Upper lobe of left lung (tissue), 6 donors: ENCODE measurements around the gene FXR2. TPM values are rescaled to one million over a fixed set of nuclear protein-coding genes. Genes with fewer than 3 reads are reported as not detected.
"Not testable (repeated sequence)": the region's sequence is repeated elsewhere in the genome, so short reads cannot be mapped to it uniquely, and the experiment has no call there.

Source experiments
- ATAC-seq, 2 donors: fragments of 200-7000 bp; cut with Tn5 transposase; one replicate each; pipeline ENCODE4 v1.9.1; 2022; ENCODE audit warnings: mild to moderate bottlenecking in 2 of 2, moderate library complexity in 2 of 2; ENCODE audit not compliant: low FRiP score in 2 of 2
- DNase-seq, 2 donors: peaks; one replicate each; pipeline ENCODE4 v3.0.0-alpha.2; 2019 to 2020
- H3K27ac ChIP-seq, 4 donors: fragments of 200-600 bp; sonication (generic); one replicate each; pipeline ENCODE4 v1.5.1; 2016 to 2019
- H3K27me3 ChIP-seq, 4 donors: fragments of 200-600 bp; sonication (generic); one replicate each; pipeline ENCODE4 v1.5.1; 2017 to 2019
- H3K36me3 ChIP-seq, 4 donors: fragments of 200-600 bp; sonication (generic); one replicate each; pipeline ENCODE4 v1.5.1; 2016 to 2019
- H3K4me1 ChIP-seq, 4 donors: fragments of 200-600 bp; sonication (generic); one replicate each; pipeline ENCODE4 v1.5.1; 2018 to 2019
- H3K4me3 ChIP-seq, 4 donors: fragments of 200-600 bp; sonication (generic); one replicate each; pipeline ENCODE4 v1.5.1; 2017 to 2019; ENCODE audit warnings: mild to moderate bottlenecking in 2 of 4, moderate library complexity in 1 of 4
- H3K9me3 ChIP-seq, 4 donors: fragments of 200-600 bp; sonication (generic); one replicate each; pipeline ENCODE4 v1.5.1; 2018 to 2019
- CTCF ChIP-seq, 6 experiments: fragments of 450-650 bp in 4 of 6; fragments of 200-600 bp in 2 of 6; sonication (generic) in 2 of 6; IDR thresholded peaks; one replicate each; pipeline ENCODE4 v1.5.1; 2016 to 2019; ENCODE audit warnings: antibody characterized with exemption in 6 of 6
- EP300 ChIP-seq, 4 donors: sonication (generic); formaldehyde crosslinking; IDR thresholded peaks; one replicate each; pipeline ENCODE4 v1.5.1; 2017; ENCODE audit warnings: antibody characterized with exemption in 4 of 4, control low read depth in 2 of 4
- POLR2A ChIP-seq, 4 donors: fragments of 450-650 bp; IDR thresholded peaks; one replicate each; pipeline ENCODE4 v1.5.1; 2016 to 2017; ENCODE audit warnings: antibody characterized with exemption in 4 of 4, mild to moderate bottlenecking in 2 of 4
- POLR2AphosphoS5 ChIP-seq, 2 donors: sonication (generic); formaldehyde crosslinking; IDR thresholded peaks; one replicate each; pipeline ENCODE4 v1.5.1; 2017; ENCODE audit warnings: antibody characterized with exemption in 2 of 2
- WGBS, 2 donors: methylation state at CpG; one replicate each; pipeline ENCODE4 v1.1.5; 2017 to 2018; 5-methylcytosine and 5-hydroxymethylcytosine counted together
- total RNA-seq, 6 donors: library from RNA; depleted of rRNA in 4 of 6; stranded (reverse); fragments of >200 nt in 4 of 6; gene quantifications; one replicate each; pipeline versions ENCODE4 v1.1.0 to v1.2.1, GENCODE V29; 2016 to 2021
- donor health status: DM: no; HTN: no; CAD: no; lungs with moderate emphysema.
- donor health status: DM: no; HTN: yes; CAD: no; lungs with severe emphysema.

Gene FXR2
- total RNA-seq, 6 donors from 2014 or later: 35.6 to 46.1 (median 38.4) TPM

- Histone ChIP-seq H3K4me3 (peak overlapping the region in 1 of 4 donors; percentile 82), H3K27ac (peak overlapping the region in 3 of 4 donors; percentile 86 to 96 (median 95)), H3K4me1 (peaks cover 9 to 20% (median 15%) of the 10 kb centered on the region in 4 donors), H3K36me3 (peaks cover 0 to 7% (median 0%) of the 10 kb centered on the region in 4 donors), H3K9me3 (no peaks in the 10 kb centered on the region), H3K27me3 (no peaks in the 10 kb centered on the region)
- no peak for TF ChIP-seq CTCF (IDR thresholded peaks at IDR 0.05)
- no peak for TF ChIP-seq POLR2AphosphoS5 (IDR thresholded peaks at IDR 0.05)
- TF ChIP-seq POLR2A (IDR thresholded peaks at IDR 0.05): no peak
- no peak for TF ChIP-seq EP300 (IDR thresholded peaks at IDR 0.05)
- 73 to 74% methylated on average over 7 of the region's 7 CpGs for WGBS, 2 donors
- ATAC-seq: peak in 1 of 2 donors; percentile 7
- DNase-seq: peak in 1 of 2 donors; percentile 51
Observed at GRCh38 chr17:7626307-7626706, 11.6 kb upstream of the FXR2 start.

GRCh38 chr17:7625749-7626148 is 11.1 kb upstream of the FXR2 start:
- H3K4me1 ChIP-seq: peaks cover 9 to 20% (median 15%) of the 10 kb centered on the region in 4 donors
- not testable (repeated sequence) for H3K9me3 ChIP-seq, H3K27ac ChIP-seq, H3K4me3 ChIP-seq, H3K27me3 ChIP-seq, DNase-seq, ATAC-seq, H3K36me3 ChIP-seq
- 95 to 97% methylated on average over 16 of the region's 16 CpGs for WGBS, 2 donors

- 85 to 89% methylated on average over 5 of the region's 5 CpGs for WGBS, 2 donors
- H3K36me3 ChIP-seq: peaks cover 0 to 7% (median 0%) of the 10 kb centered on the region in 4 donors
- TF ChIP-seq POLR2AphosphoS5 (IDR thresholded peaks at IDR 0.05) (no peak), CTCF (IDR thresholded peaks at IDR 0.05) (no peak), EP300 (IDR thresholded peaks at IDR 0.05) (no peak), POLR2A (IDR thresholded peaks at IDR 0.05) (no peak)
- no peak overlapping the region for H3K27ac ChIP-seq
- no peak overlapping the region for H3K4me3 ChIP-seq
- DNase-seq (no peak), ATAC-seq (no peak)
- peaks cover 9 to 20% (median 15%) of the 10 kb centered on the region in 4 donors for H3K4me1 ChIP-seq
- H3K9me3 ChIP-seq: no peaks in the 10 kb centered on the region
- H3K27me3 ChIP-seq: no peaks in the 10 kb centered on the region
Observed at GRCh38 chr17:7623661-7624060, 9.0 kb upstream of the FXR2 start.

GRCh38 chr17:7620835-7621234 is 6.1 kb upstream of the FXR2 start:
- peaks cover 0 to 2% (median 0%) of the 10 kb centered on the region in 4 donors for H3K4me1 ChIP-seq
- H3K9me3 ChIP-seq: no peaks in the 10 kb centered on the region
- TF ChIP-seq CTCF (IDR thresholded peaks at IDR 0.05) (no peak), POLR2AphosphoS5 (IDR thresholded peaks at IDR 0.05) (no peak), EP300 (IDR thresholded peaks at IDR 0.05) (no peak), POLR2A (IDR thresholded peaks at IDR 0.05) (no peak)
- WGBS, 2 donors: 91 to 94% methylated on average over 8 of the region's 8 CpGs
- DNase-seq (no peak), ATAC-seq (no peak)
- H3K36me3 ChIP-seq: peaks cover 0 to 3% (median 0%) of the 10 kb centered on the region in 4 donors
- no peak overlapping the region for H3K4me3 ChIP-seq
- no peaks in the 10 kb centered on the region for H3K27me3 ChIP-seq
- no peak overlapping the region for H3K27ac ChIP-seq

GRCh38 chr17:7618608-7619007 is 3.9 kb upstream of the FXR2 start:
- no peaks in the 10 kb centered on the region for H3K27me3 ChIP-seq
- no peak for ATAC-seq
- no peaks in the 10 kb centered on the region for H3K36me3 ChIP-seq
- H3K27ac ChIP-seq: peak overlapping the region in 2 of 4 donors; percentile 30 to 44
- no peak overlapping the region for H3K4me3 ChIP-seq
- TF ChIP-seq EP300 (IDR thresholded peaks at IDR 0.05) (peak in 1 of 4 donors; percentile 39), CTCF (IDR thresholded peaks at IDR 0.05) (no peak), POLR2A (IDR thresholded peaks at IDR 0.05) (no peak)
- H3K4me1 ChIP-seq: peaks cover 4 to 9% (median 6%) of the 10 kb centered on the region in 4 donors
- 50 to 58% methylated on average over 5 of the region's 5 CpGs for WGBS, 2 donors
- H3K9me3 ChIP-seq: no peaks in the 10 kb centered on the region
- DNase-seq: peak in 1 of 2 donors; percentile 71
